Fibroblast of lung (primary cell): ENCODE data around the gene GTF2A1L. TPM values are rescaled to one million over a fixed set of nuclear protein-coding genes. Genes with fewer than 3 reads are reported as not detected.
A peak's percentile ranks its signal among the peaks of the same experiment; 100 is the strongest.
"Not testable (repeated sequence)": the region's sequence is repeated elsewhere in the genome, so short reads cannot be mapped to it uniquely, and the experiment has no call there.

Experiments
- DNase-seq, 2 donors: peaks; one replicate each; pipeline versions ENCODE4 v3.0.0 to v3.0.0-alpha.2; 2010; ENCODE audit warnings: low read depth in 2 of 2
- H2AFZ ChIP-seq: 2 replicates; pipeline ENCODE4 v1.5.1; 2012; ENCODE audit warnings: low read length, control low read depth, inconsistent platforms
- H3K27ac ChIP-seq: 2 replicates; pipeline ENCODE4 v1.5.1; 2011; ENCODE audit warnings: low read length, control low read depth; ENCODE audit not compliant: insufficient read depth
- H3K27me3 ChIP-seq: 2 replicates; pipeline ENCODE4 v1.5.1; 2011; ENCODE audit warnings: mild to moderate bottlenecking, low read length; ENCODE audit not compliant: control insufficient read depth, insufficient read depth
- H3K36me3 ChIP-seq: 2 replicates; pipeline ENCODE4 v1.5.1; 2011; ENCODE audit warnings: low read length; ENCODE audit not compliant: control insufficient read depth, insufficient read depth
- H3K4me1 ChIP-seq: 2 replicates; pipeline ENCODE4 v1.5.1; 2011; ENCODE audit warnings: low read length; ENCODE audit not compliant: control insufficient read depth, insufficient read depth; ENCODE audit errors: extremely low read depth
- H3K4me2 ChIP-seq: 2 replicates; pipeline ENCODE4 v1.5.1; 2011; ENCODE audit warnings: low read length, control low read depth; ENCODE audit not compliant: insufficient read depth; ENCODE audit errors: extremely low read depth
- H3K4me3 ChIP-seq, 4 experiments: fragments of 200-600 bp in 1 of 4; sonication (generic) in 1 of 4; replicated peaks in 1 of 4; 2 replicates each; pipeline ENCODE4 v1.5.1; 2011 to 2016; ENCODE audit warnings: low read length in 4 of 4, low read depth in 3 of 4, mild to moderate bottlenecking in 3 of 4, control low read depth in 2 of 4, inconsistent platforms in 1 of 4, mixed read lengths in 1 of 4; ENCODE audit not compliant: insufficient read depth in 1 of 4; ENCODE audit errors: control extremely low read depth in 1 of 4
- H3K79me2 ChIP-seq: 2 replicates; pipeline ENCODE4 v1.5.1; 2012; ENCODE audit warnings: mild to moderate bottlenecking, low read length, inconsistent platforms; ENCODE audit not compliant: control insufficient read depth, insufficient read depth
- H3K9ac ChIP-seq: 2 replicates; pipeline ENCODE4 v1.5.1; 2011; ENCODE audit warnings: mild to moderate bottlenecking, low read length, control low read depth; ENCODE audit not compliant: insufficient read depth
- H3K9me3 ChIP-seq: 2 replicates; pipeline ENCODE4 v1.5.1; 2012; ENCODE audit warnings: low read depth, low read length; ENCODE audit not compliant: control insufficient read depth, insufficient read depth
- H4K20me1 ChIP-seq: 2 replicates; pipeline ENCODE4 v1.5.1; 2011; ENCODE audit warnings: low read length; ENCODE audit not compliant: control insufficient read depth, insufficient read depth; ENCODE audit errors: extremely low read depth
- CTCF ChIP-seq, 2 donors: IDR thresholded peaks in 1 of 2; conservative IDR thresholded peaks in 1 of 2; 1 replicate in 1 of 2; 2 replicates in 1 of 2; pipeline ENCODE4 v1.5.1; 2011 to 2012; ENCODE audit warnings: low read length in 2 of 2, control low read depth in 1 of 2, inconsistent platforms in 1 of 2, low read depth in 1 of 2, mild to moderate bottlenecking in 1 of 2
- EZH2 ChIP-seq: IDR thresholded peaks from 2 replicates; pipeline ENCODE4 v1.5.1; 2012; ENCODE audit warnings: low read length, control low read depth, mild to moderate bottlenecking; ENCODE audit errors: missing control alignments
- polyA plus RNA-seq, 2 donors: library from polyadenylated mRNA; depleted of rRNA in 1 of 2; stranded (reverse) in 1 of 2; unstranded in 1 of 2; fragments of >200 nt; gene quantifications; 2 replicates each; pipeline ENCODE4 v1.2.1, GENCODE V29; 2011 to 2012; ENCODE audit warnings: missing spikeins in 1 of 2
- total RNA-seq: library from RNA; depleted of rRNA; stranded (reverse); fragments of >200 nt; gene quantifications from 2 replicates; pipeline ENCODE4 v1.2.1, GENCODE V29; 2014

GTF2A1L gene
- total and polyA plus RNA-seq, 2 donors (not counting 1 experiment from before 2014, with no cell fraction given), result 0.26 to 3.5 TPM

- TF ChIP-seq EZH2 (no peak), CTCF (conservative IDR thresholded peaks at IDR 0.05 in 1 of 2, IDR thresholded peaks at IDR 0.05 in 1 of 2; ENCODE audit: low read depth in 1 of 2, low read length in 2 of 2) (no peak)
- H3K4me2 ChIP-seq, result no peak overlapping the region
- H3K79me2 ChIP-seq, result no peaks in the 10 kb centered on the region
- H3K4me3 ChIP-seq, result no peak overlapping the region
- peaks cover 7% of the 10 kb centered on the region for H3K4me1 ChIP-seq
- H4K20me1 ChIP-seq, result no peaks in the 10 kb centered on the region
- H3K9ac ChIP-seq, result no peak overlapping the region
- no peaks in the 10 kb centered on the region for H3K9me3 ChIP-seq
- no peaks in the 10 kb centered on the region for H3K27me3 ChIP-seq
- H3K27ac ChIP-seq, result no peak overlapping the region
- no peak overlapping the region for H2AFZ ChIP-seq
- no peaks in the 10 kb centered on the region for H3K36me3 ChIP-seq
- no peak for DNase-seq
These were observed 78.3 kb downstream of the GTF2A1L start for GRCh38 chr2:48695991-48696390.

GRCh38 chr2:48696881-48697280, 79.2 kb downstream of the GTF2A1L start:
- Histone ChIP-seq H3K9me3 (no peaks in the 10 kb centered on the region), H3K4me2 (no peak overlapping the region), H3K4me3 (no peak overlapping the region), H3K9ac (no peak overlapping the region), H2AFZ (no peak overlapping the region), H3K79me2 (no peaks in the 10 kb centered on the region), H4K20me1 (no peaks in the 10 kb centered on the region), H3K27ac (no peak overlapping the region), H3K36me3 (no peaks in the 10 kb centered on the region), H3K4me1 (peaks cover 7% of the 10 kb centered on the region), H3K27me3 (no peaks in the 10 kb centered on the region)
- no peak for DNase-seq
- TF ChIP-seq EZH2 (no peak), CTCF (conservative IDR thresholded peaks at IDR 0.05 in 1 of 2, IDR thresholded peaks at IDR 0.05 in 1 of 2; ENCODE audit: low read depth in 1 of 2, low read length in 2 of 2) (no peak)

- Histone ChIP-seq H2AFZ (no peak overlapping the region), H3K27me3 (no peaks in the 10 kb centered on the region), H3K4me2 (no peak overlapping the region), H3K27ac (no peak overlapping the region), H4K20me1 (no peaks in the 10 kb centered on the region), H3K9me3 (no peaks in the 10 kb centered on the region), H3K9ac (no peak overlapping the region), H3K4me3 (no peak overlapping the region), H3K79me2 (no peaks in the 10 kb centered on the region), H3K4me1 (peaks cover 2% of the 10 kb centered on the region), H3K36me3 (no peaks in the 10 kb centered on the region)
- DNase-seq, result peak; percentile 17 to 97
- no peak for TF ChIP-seq CTCF (conservative IDR thresholded peaks at IDR 0.05 in 1 of 2, IDR thresholded peaks at IDR 0.05 in 1 of 2; ENCODE audit: low read depth in 1 of 2, low read length in 2 of 2)
These were observed 81.8 kb downstream of the GTF2A1L start for GRCh38 chr2:48699348-48699930.

GRCh38 chr2:48703621-48704020, 86.0 kb downstream of the GTF2A1L start:
- DNase-seq, H3K27me3 ChIP-seq, H3K36me3 ChIP-seq, H3K79me2 ChIP-seq, H4K20me1 ChIP-seq, H3K4me1 ChIP-seq, H3K27ac ChIP-seq, H3K4me2 ChIP-seq, H3K4me3 ChIP-seq, H3K9me3 ChIP-seq, H2AFZ ChIP-seq, H3K9ac ChIP-seq: not testable (repeated sequence)
